Measurements from ENCODE around the gene FRMPD1. TPM values are rescaled to one million over a fixed set of nuclear protein-coding genes. Genes with fewer than 3 reads are reported as not detected.

FRMPD1 gene
- total RNA-seq, 1 donor from 2014 or later: not detected

DNA sequence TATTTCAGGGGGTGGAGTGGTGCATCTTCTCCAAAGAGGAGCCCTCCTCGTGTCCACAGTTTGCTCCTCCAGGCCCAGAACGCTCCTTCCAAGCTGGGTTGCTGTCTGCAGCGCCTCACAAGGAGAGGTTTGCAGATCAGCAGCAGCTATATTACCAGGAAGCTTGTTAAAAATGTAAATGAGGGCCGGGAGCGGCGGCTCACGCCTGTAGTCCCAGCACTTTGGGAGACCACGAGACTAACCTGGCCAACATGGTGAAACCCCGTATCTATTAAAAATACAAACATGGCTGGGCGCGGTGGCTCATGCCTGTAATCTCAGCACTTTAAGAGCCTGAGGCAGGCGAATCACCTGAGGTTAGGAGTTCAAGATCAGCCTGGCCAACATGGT, 25.0 kb upstream of the FRMPD1 start:
- no peak for DNase-seq (ENCODE audit: extremely low read depth, low read depth, low spot score)

DNA sequence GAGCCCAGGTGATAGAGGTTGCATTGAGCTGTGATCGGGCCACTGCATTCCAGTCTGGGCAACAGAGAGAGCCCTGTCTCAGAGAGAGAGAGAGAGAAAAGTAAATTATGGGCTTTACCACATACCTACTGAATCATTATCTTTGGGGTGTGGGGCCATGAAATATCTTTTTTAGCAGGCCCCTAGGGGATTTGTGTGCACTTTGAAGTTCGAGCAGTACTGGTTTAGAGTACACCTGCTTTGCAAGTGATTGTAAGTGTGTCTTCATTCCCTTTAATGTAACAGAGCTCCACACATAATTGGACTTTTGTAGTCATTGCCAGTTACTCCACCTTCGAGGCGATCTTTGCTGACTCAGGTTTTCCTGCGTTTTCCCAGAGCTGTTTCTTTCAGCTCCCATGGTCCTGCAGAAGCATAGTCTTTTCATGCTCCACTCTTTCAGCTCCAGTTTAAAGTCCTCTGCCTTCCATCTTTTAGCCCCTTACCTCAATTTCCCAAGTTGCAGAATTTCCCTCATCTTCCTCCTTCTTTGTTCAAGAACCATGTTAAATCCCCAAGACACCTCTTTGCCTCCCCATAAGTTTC, 24.0 kb upstream of the FRMPD1 start:
- DNase-seq (ENCODE audit: extremely low read depth, low read depth, low spot score): no peak

DNA sequence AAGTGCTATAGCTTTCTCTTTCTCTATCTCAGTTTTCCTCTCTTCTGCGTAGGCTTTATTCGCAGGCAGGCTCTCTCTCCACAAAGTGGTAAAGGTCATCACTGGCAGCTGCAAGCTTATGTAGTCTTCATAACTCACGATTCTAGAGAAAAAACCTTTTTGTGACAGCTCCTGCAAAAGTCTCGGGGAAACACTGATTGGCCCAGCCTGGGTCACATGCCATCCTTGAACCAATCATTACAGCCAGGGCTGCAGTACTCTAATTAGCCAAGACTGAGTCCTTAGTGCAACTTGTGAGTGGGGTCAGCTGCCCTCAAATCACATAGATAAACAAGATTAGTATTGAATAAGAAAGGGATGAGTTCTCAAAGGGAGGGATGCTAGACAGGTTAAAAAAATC, 18.3 kb upstream of the FRMPD1 start:
- DNase-seq (ENCODE audit: extremely low read depth, low read depth, low spot score): no peak

DNA sequence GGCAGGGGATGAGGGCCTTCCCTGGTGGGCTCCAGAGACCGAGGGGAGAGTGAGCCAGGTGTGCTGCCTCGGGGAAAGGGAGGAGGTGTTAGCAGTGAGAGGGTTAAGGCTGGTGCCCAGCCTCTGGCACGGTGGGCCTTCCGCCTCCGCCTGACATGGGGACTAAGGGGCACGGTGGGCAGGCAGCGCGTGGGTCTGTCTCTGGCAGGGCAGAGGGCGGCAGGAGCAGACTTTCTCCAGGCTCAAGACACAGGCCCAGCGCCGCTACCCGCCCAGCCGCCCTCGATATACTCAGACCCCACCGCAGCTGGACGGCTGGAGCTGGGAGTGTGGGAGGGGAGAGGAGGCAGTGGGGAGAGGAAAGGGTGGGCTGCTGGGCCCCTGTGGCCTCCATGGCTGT, 14.9 kb upstream of the FRMPD1 start:
- DNase-seq (ENCODE audit: extremely low read depth, low read depth, low spot score): no peak

DNA sequence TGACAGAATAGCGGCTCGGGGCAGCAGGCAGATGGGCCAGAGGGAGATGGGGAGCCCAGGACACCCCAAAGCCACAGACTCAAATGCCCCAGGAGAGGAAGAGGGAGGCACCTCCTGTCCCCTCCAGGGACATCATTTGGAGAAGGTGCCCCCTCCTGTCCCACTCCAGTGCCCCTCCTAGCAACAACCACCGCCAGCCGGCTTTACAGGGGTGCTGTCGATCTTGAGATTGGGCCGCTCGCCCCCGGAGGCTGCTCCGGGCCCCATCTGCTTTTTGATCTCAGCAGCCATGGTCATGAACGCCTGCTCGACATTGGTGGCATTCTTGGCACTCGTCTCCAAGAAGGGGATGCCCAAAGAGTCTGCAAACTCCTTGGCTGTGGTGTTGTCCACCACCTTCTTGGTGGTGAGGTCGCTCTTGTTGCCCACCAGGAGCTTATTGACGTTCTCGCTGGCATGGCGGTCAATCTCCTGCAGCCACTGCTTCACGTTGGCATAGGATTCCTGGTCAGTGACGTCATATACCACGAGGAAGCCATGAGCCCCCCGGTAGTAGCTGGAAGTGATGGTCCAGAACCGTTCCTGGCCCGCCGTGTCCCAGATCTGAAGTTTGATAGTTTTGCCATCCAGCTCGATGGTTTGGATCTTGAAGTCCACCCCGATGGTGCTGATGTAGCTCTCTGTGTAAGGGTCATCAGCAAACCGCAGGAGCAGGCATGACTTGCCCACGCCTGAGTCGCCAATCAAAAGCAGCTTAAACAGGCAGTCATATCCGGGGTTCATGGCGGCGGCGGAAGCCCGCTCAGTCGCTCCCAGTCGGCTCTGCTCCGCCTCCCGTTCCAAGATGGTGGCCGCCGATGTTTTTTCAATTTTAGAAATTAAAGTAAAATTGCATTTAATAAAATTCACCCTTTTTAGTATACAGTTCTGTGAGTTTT, 14.0 kb upstream of the FRMPD1 start:
- no peak for DNase-seq (ENCODE audit: extremely low read depth, low read depth, low spot score)

DNA sequence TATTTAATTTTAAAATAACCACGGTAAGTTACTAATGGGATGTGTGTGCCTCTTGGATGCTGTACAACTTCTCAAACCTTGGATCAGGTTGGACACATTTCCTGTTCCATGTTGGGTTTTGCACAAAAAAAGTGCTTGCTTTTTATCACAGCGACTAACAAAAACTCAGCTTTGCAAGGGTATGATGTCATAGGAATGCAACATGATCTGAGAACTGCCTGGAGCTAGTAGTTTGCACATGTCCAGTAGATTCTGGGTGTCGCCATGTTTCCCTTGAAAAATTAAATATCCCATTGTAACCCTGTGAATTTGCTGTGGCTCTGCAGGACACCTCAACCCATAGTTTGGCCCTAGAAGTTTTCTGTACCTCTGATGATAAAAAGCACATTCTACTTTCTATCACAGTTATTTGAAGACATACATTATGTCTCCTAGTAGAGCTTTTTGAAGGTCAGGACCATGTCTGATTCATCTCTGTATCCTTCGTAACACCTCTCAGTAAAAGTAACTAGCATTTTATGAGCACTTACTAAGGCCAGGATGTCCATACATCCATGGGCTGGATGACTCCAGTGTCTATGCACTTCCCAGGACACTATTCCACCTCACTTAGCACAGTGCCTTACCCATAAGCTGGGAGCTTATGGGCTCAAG, 11.5 kb upstream of the FRMPD1 start:
- no peak for DNase-seq (ENCODE audit: extremely low read depth, low read depth, low spot score)

DNA sequence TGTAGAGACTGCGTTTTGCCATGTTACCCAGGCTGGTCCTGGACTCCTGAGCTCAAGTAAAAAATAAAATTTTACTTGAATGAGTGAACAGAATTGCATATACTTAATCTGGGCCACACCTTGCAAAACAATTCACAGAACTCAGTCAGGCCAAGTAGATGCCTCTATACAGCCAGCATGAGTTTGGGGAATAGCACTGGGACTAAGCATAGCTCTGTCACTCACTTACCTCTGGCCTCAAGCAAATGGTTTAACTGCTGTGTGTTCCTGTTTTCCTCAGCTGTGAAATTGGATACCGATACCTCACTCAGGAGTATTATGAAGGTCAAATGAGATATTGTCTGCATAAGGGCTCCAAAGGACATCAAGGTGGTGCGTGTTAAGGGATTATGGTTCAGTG, 10.9 kb upstream of the FRMPD1 start:
- no peak for DNase-seq (ENCODE audit: extremely low read depth, low read depth, low spot score)

DNA sequence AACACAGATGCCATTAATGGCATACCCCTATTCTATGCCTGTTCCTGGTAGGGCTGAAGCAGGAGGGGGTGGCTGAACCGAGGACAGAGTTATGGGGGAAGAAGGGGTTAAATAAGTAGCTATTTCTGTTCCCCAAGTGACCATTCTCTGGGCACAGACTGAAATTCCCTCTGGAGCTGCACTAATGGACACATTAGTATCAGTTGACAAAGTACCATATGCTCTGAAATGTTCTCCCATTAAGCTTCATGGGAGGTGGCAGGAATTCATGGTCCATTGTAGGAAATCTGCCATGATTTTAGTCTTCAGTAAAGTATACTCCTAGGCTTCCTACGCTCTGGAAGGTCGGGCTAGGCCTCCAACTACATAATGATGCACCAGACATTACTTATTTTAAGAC, 10.5 kb upstream of the FRMPD1 start:
- DNase-seq (ENCODE audit: extremely low read depth, low read depth, low spot score): no peak

DNA sequence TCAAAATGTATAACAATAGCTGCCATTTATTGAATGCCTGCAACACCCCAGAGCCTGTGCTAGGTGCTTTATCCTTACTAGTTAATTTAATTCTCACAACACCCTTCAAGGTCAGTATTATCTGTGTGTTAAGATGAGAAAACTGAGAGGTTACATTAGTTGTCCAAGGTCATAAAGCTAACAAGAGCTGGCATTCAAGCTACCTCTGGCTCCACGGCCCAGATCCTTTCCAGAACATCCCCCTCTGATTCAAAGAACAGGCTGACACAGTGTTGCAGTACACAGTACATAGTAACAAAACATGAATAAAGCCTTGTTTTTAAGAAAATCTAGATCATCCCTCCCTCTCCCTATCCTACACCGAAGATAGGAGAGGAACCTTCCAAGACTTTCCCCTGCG, 9.4 kb upstream of the FRMPD1 start:
- no peak for DNase-seq (ENCODE audit: extremely low read depth, low read depth, low spot score)

DNA sequence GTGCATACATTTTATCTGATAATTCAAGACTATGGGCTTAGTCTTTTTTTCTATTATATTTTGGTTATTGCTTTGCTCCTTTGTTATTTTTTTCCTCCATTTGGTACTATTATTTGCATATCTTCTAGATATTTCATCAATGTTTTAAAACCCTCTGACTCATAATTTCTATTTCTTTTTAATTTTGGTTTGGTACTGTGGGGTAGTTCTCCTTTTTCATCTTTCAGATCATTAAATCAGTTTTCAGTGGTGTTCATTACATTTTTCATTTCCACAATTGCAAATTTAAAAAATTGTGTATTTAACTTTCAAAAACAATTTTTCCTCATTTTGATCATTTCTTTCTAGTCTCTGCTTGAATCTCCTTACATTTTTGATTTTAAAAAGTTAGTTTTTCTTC, 7.5 kb upstream of the FRMPD1 start:
- no peak for DNase-seq (ENCODE audit: extremely low read depth, low read depth, low spot score)

DNA sequence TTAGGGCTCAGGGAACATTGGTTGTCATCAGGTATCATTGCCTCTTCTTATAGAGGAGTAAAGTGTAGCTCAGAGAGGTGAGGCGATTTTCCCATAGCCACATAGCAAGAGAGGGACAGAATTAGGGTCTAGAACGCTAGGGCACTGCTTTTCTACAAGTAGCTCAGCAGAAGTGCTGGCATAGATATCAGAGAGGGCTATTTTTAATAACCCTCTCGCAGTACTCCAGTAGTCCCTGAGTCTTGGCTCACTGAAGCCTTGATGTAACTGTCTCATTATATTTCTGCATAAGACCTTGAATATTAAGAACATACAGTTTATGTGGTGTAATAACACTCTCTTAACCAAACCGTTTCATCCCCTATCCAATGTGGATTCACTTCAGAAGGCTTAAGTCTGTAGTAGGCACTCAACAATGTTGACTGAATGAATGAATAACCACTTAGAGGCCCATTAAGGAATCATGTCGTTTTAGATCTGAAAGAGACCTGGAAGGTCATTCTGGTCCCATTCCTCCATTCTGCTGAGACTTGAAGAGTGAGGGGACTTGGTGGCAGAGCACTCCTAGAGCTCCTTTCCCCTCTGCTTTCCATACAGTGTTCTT, 4.7 kb upstream of the FRMPD1 start:
- DNase-seq (ENCODE audit: extremely low read depth, low read depth, low spot score): no peak

DNA sequence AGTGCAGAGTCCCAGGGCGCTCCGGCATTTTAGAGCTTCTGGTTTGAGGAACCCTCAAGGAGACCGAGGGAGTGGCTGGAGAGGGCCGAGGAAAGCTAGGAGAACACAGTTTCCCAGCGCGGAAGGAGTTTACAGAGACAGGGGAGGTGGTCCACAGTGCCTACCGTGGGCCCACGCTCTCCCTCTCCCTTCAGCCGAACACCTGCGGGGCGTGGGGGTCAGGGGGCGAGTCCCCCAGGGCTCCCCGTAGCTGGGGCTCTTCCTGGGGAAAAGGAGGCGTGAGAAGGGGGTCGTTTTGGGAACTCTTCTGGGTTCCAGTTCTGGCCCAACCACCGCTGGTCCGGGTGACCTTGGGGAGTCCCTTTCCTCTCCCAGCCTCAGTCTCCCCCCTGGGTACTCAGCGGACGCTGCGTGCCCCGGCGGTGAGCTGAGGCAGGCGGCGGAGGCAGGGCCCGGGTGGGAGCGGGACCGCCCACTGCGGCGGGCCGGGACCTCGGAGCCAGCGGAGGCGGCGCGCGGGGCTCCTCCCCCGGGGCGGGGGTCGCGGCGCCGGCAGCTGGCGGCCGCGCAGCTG, 368 bp upstream of the FRMPD1 start:
- DNase-seq (ENCODE audit: extremely low read depth, low read depth, low spot score): no peak

DNA sequence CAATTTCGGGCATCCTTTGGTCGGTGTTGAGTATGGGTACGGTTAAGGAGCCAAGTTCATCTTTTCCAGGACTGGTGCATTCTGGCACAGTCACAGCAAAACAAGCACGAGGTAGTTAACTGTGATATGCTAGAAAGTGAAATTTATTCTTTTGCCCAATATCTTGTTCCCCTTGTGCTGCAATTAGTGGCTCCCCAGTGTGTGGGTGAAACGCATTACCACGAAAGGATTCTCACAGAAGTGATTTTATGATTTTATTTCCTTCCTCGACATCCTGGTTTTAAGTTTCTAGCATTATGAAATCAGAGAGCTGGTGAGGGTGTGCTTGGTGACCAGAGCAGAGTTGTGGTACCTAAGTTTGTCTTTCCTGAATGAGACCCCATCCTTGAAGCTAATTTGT, 1.5 kb downstream of the FRMPD1 start:
- no peak for DNase-seq (ENCODE audit: extremely low read depth, low read depth, low spot score)

DNA sequence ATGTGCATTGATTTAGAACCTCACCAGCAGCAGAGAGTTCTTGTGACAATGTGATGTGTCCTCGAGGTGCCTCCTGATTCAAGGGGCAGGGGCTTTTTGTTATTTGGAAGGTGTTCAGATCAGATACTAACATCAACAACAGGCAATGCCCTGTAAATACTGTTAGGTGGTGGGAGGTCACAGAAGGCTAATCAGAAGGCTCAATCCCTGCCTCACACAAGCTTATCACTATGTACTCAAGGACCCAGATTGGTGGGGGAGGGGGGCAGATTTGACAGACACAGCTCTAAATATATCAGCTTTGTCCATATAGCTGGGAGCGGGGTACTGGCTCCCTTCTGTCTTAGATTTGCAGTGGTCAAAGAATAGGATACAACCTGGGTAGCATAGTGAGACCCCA, 2.6 kb downstream of the FRMPD1 start:
- DNase-seq (ENCODE audit: extremely low read depth, low read depth, low spot score): no peak

DNA sequence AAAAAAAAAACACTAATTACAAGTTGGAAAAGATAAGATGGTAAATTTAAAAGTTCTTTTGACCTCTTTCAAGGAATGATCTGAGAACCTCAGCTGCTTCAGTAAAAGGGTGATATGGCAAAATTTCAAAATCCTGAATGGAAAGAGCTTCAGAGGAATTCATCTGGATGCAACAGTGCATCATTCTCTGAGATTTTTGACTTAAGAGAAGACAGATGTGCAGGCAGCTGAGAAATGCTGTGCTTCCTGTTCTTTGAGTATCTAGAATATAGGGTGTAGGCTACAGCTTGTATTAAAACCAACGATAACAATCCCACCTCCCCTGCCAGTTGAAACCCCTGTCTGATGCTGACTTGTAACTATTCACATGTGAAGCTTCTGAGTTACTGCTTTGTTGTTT, 6.2 kb downstream of the FRMPD1 start:
- no peak for DNase-seq (ENCODE audit: extremely low read depth, low read depth, low spot score)

DNA sequence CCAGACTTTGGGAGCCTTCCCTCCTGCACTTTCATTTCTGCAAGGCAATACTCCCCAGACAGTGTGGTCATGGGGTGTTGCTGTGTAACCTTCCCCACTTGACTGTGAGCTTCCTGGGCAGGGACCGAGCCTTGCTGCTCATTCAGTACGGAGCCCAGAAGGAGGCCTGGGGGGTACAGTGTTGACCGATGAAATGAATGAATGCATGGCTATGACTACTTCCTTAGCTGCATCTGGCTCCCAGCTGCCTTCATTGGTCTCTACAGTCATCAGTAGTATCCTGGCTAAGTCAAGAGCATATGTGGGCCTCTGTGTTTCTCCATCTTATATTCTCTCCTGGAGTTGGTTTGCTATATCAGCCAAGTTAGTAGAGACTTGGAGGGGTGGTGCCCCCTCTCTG, 9.9 kb downstream of the FRMPD1 start:
- no peak for DNase-seq (ENCODE audit: extremely low read depth, low read depth, low spot score)

DNA sequence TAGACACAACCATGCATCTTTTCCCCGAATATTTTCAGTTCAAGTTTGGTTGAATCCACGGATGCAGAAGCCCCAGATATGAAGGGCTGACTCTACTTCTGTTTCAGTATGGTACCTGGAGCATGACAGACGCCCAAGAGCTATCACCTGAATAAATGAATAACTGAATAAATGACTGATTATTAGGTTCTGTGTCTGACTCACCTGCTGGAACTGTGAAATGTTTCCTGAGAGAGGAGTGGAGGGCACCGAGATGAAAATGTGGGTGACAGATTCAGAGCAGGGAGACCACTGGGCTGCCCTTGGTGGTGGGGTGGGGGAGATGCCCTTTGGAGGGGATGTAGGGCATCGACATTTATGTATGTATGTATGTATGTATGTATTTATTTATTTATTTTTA, 13.2 kb downstream of the FRMPD1 start:
- no peak for DNase-seq (ENCODE audit: extremely low read depth, low read depth, low spot score)

DNA sequence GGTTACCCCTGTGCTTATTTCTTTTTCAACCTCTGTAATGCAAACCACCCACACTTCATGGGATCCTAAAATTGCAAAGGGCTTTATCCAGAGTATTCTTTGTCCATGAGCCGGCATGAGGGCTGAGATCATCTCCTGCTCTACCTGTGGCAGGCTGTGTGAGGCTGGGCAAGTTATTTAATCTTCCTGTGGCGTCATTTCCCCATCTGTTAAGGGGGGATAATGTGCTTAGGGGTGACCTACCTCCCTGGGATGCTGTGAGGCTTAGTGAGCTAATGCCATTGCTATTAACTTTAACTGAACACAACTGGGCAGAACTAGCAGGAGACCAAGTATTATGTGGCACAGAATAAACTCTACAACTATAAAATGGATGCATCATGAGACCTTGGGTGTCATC, 17.0 kb downstream of the FRMPD1 start:
- no peak for DNase-seq (ENCODE audit: extremely low read depth, low read depth, low spot score)

DNA sequence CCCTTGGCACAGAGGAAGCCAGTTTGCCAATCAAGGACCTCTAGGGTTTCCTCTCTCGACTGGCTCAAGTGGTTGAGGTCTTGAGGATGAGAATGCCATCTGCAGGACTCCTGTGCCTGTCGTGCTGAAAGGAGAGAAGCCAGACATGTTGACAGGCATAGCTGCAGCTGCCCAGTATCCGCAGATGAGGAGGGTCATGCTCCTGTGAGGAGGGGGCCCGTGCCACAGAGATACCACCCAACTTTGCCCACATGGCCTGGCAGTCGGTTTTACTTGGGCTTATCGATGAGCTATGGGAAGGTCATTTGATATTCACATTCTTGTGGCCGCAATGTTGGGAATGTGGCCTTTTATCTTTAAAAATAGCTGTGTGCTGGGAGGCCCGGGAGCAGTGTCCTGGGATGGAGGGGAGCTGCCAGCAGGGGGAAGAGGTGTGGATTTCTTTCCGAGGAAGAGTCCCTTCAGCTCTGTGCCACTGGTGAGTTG, 17.4 kb downstream of the FRMPD1 start:
- no peak for DNase-seq (ENCODE audit: extremely low read depth, low read depth, low spot score)

DNA sequence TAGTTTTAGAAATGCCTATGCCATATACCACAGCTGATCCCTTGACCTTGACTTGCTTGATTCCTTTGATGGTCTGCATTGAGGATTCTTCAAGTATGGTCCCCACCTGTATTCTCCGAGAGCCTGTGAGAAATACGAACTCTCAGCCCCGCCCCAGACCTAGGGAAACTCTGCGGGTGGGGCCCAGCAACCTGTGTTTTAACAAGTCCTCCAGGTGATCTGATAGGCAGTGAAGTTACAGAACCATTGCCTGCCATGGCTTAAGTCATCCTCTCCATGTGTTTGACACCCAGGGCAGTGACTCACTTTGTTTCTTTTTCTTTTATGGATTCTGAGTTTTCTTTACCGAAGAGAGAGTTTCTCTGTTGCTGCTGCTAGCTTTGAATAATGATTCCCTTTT, 18.5 kb downstream of the FRMPD1 start:
- DNase-seq (ENCODE audit: extremely low read depth, low read depth, low spot score): no peak

DNA sequence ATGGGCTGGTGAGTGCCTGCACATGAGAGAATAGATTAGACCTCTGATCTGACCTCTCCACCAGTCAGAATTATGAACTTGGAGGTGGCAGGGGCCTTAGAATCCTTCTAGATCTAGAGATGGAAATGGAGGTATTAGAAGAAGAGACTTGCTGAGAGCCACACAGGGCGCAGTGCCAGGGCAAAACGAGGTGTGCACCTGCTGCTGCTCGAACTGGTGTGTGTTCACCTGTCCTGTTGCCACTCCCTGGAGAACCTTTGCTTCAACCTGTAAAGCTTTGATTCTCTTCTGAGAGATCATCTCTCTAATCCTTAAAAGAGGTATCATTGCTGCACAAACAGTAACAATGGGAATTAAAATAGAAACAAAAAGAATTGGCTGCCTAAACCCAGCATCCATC, 24.9 kb downstream of the FRMPD1 start:
- no peak for DNase-seq (ENCODE audit: extremely low read depth, low read depth, low spot score)
